Caki2 (cell line): Measurements from ENCODE around the gene SEMA4C. TPM values are rescaled to one million over a fixed set of nuclear protein-coding genes. Genes with fewer than 3 reads are reported as not detected.

Experiments
- DNase-seq: peaks from one replicate; pipeline ENCODE4 v3.0.0-alpha.2; 2015; ENCODE audit warnings: low read depth
- in situ Hi-C: cut with HindIII; loops from 2 replicates; pipeline ENCODE4 v1.10.0; 2016; ENCODE audit warnings: low sequenced_read_pairs, low pct_unique_long_range_greater_than_20kb, mixed read lengths
- total RNA-seq: library from RNA; depleted of rRNA; stranded (reverse); fragments of >200 nt; shearing (Covaris generic); gene quantifications from 2 replicates; pipeline ENCODE4 v1.2.3, GENCODE V29; 2014; ENCODE audit warnings: low replicate concordance

Gene SEMA4C
- total RNA-seq, 1 experiment from 2014 or later: 40.4 TPM

GRCh38 chr2:96884299-96885094, 14.6 kb upstream of the SEMA4C start:
- no peak for DNase-seq

GRCh38 chr2:96883306-96883705, 13.4 kb upstream of the SEMA4C start:
- in situ Hi-C loops: no loop called here
- DNase-seq: no peak

More at GRCh38 chr2:96884299-96885094, 14.6 kb upstream of the SEMA4C start:
- in situ Hi-C loops: no loop called here

GRCh38 chr2:96882906-96883305, 13.0 kb upstream of the SEMA4C start:
- in situ Hi-C loops: no loop called here
- no peak for DNase-seq

- no peak for DNase-seq
- in situ Hi-C loops: no loop called here
Observed at GRCh38 chr2:96882230-96882629, 12.3 kb upstream of the SEMA4C start.

- in situ Hi-C loops: no loop called here
- no peak for DNase-seq
Observed at GRCh38 chr2:96881349-96882195, 11.7 kb upstream of the SEMA4C start.

GRCh38 chr2:96880891-96881273, 11.0 kb upstream of the SEMA4C start:
- DNase-seq: no peak
- in situ Hi-C loops: no loop called here

DNA sequence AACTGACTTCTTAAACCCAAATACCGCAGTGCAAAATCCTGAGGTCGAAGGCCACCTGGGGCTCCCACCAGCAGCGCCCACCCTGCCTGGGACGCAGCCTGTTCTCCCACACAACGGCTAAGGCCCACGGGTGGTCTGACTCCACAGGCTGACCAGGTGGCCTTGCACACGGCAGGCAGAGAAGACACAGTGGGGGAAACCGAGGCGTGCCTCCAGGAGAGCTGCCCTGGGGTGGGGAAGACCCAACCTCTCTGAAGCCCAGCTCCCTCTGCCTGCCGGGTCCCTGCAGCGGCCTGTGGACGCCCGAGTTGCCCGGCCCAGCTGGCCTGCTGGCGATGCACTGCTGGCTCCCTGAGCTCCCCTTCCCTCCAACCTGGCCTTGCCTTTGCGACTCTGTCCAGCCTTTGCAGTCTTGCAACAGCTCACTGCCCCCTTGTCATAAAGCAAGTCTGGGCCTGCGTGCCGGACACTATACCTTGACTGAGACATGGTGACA, 9.7 kb upstream of the SEMA4C start:
- in situ Hi-C loops: no loop called here

DNA sequence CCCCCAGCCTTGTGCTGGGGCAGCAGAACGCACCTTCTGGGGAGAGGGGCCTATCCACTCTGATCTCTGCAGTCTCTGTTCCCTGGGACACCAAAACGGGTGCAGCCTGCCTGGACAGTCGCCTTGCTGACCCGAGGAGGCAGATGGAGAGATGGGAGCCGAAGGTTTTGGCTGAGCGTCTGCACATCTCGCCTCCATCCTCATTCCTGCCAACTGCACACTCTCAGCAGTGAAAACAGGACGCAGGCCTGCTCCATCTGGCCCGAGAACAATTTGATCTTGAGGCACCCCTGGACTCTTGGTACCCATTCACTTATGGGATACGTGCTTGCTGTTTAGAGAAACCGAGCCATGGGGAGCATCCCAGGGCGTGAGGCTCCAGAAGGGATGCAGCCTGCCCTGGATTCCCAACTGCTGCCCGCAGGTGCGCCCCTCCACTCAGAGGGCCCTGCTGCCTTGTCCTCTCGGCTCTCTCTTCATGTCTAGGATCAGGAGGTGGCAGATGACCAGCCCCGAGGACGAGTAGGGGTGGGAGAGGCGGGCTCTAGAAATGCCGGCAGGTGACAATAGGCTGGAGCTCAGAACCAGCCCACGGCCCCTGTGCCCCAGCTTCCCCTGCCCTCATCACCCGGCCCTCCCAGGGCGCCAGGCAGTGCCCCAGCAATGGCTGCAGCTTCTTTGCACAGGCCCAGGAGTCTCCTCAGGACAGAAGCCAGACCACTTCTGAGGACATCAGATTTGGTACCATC, 9.1 kb upstream of the SEMA4C start:
- DNase-seq: no peak
- in situ Hi-C loops: no loop called here

More for the DNA sequence above, 9.7 kb upstream of the SEMA4C start:
- DNase-seq: no peak

DNA sequence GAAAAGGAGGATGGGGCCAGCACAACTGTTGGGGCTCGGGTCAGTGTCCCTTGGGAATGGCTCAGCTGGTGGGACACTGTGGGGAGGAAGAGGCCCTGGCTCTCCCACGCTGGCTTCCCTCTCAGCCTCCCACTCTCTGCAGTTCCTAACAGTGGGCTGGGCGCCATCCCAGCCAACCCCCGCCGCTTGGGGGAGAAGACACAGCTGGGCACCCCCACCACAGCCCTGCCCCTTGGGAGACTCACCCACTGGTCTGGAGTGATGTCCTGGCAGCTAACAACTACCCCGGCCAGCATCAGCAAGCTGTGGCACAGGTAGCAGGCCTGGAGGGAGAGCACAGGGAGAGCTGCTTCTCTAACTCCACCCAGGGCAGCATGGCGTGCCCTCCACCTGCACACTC, 8.3 kb upstream of the SEMA4C start:
- DNase-seq: no peak
- in situ Hi-C loops: no loop called here

- in situ Hi-C loops: no loop called here
- DNase-seq: no peak
Observed at GRCh38 chr2:96877631-96878092, 7.8 kb upstream of the SEMA4C start.

DNA sequence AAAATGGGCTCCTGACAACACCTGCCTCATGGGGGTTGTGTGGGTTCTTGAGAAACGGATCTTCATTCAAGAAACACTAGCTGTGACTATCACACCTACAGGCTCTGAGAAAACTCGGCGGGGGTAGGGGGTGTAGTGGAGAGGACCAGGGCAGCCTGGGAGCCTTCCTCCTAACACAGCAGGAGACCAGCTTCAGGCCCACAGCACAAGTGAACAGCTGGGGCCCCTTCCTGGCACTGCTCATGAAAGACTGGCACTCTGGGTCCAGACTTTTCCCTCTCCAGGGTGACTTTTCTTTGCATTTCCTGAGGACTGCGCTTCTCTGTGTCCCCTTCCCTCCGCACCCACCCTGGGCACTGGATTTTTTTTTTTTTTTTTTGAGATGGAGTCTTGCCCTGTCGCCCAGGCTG, 7.2 kb upstream of the SEMA4C start:
- DNase-seq: no peak
- in situ Hi-C loops: no loop called here

DNA sequence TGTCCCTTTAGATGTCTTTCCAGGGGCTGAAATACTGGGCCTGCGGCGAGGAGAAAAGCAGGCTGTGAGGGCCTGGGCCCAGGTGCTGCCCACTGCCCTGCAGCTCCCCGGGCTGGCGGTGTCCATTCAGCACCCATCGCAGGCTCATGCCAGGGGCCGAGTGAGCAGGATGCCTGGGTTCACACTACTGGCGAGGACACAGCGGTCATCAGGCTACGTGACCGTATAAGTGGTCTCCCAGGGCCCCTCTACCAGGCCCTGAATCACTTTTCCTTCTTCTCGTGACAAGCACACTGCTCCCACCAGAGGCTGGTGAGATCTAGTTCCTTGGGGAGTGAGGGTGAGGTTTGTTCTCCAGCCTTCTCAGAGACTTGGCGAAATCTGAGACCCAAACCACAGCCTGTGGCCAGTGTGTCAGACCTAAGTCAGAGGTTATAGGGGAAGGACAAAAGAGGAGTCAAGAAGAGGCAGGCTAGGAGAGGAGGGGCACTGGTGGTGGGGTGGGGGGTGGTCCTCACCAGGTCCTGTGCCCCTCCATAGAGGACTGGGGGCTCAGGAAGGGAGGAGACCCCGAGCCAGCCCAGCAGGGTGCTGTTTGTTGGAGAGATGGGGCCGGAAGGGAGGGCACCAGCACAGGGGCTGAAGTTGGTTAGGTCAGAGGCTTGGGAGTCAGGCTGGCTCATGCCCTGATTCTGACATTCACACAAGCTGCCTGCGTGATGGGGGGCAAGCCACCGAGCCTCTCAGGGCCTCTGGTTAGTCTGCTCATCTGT, 6.6 kb upstream of the SEMA4C start:
- in situ Hi-C loops: no loop called here
- DNase-seq: no peak

DNA sequence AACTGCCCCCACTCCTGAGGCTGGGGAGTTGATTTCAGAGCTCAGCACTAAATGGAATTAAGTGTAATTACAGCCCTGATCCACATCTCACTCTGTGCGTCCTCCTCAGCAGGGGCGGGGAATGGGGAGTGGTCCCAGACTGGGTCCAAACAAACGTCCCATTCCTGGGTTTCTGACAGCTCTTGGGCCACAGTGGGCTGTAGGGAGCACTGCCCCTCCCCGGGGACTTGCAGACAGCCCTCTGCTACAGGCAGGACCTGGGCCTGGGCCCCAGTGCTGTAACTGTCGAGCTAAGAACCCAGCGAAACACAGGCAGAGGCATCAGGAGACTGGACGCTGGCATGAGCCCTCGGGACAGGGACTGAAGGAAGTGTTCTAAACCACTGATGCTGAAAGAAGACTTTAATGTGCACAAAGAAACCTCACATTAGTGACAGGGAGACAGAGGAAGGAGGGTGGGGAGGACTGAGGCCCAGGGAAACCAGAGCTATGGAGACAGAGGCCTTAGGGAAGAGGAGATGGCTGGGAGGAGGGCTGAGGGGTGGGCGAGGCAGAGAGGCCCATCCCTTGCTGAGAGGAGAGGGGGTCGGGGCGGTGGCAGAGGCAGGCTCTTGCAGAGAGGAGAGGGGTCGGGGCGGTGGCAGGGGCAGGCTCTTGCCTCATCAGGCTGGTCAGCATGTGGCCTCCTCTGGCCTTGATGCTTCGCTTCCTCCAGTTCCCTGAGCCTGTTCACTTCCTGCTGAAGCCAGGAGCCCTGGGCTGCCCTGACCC, 5.8 kb upstream of the SEMA4C start:
- in situ Hi-C loops: no loop called here
- DNase-seq: no peak

- DNase-seq: no peak
- in situ Hi-C loops: no loop called here
Observed at GRCh38 chr2:96874198-96874831, 4.4 kb upstream of the SEMA4C start.

GRCh38 chr2:96873651-96874096, 3.8 kb upstream of the SEMA4C start:
- in situ Hi-C loops: no loop called here
- no peak for DNase-seq

DNA sequence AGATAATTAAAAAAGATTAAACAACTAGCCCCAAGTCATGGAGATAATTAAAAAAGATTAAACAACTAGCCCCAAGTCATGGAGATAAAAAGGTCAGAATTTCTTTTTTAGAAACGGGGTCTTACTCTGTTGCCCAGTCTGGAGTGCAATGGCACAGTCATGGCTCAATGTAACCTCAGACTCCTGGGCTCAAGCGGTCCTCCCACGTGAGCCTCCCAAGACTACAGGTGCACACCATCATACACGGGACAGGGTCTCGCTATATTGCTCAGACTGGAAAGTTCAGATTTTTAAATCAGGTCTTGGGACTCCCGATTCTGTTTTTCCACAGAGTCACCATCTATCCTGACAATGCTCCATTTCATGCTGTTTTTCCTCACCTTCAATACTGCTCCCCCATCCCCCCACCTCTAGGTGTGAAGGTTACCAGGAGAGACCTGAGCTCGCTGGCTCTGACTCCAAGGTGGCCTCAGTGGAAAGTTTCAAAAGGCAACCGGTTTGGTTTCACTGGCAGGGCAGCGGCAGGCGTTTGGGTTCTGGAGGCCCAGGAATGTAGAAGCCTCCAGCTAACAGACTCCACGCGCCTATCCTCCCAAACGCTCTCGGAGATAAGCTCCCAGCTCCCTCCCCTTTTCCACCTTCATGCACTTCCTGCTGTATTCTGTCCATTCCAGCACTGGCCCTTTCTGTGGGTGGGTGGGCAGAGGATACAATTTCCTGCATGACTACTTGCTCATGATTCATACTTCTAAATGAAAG, 2.9 kb upstream of the SEMA4C start:
- in situ Hi-C loops: no loop called here
- DNase-seq: no peak
